GM08714 (cell line): Measurements from ENCODE around the gene KYAT1.

Source experiments
- H3K4me3 ChIP-seq: fragments of 200-500 bp; sonication (Bioruptor generic); 2 replicates; pipeline ENCODE4 v1.5.1; 2014; ENCODE audit warnings: mild to moderate bottlenecking, low read length, inconsistent platforms
- ZNF274 ChIP-seq: IDR thresholded peaks from 2 replicates; pipeline ENCODE4 v1.6.1; 2012; ENCODE audit warnings: mild to moderate bottlenecking, low read depth, low read length

KYAT1 gene

GRCh38 chr9:128913995-128914772 is 32.4 kb upstream of the KYAT1 start:
- TF ChIP-seq ZNF274 = no peak
- H3K4me3 ChIP-seq = no peak overlapping the region

DNA sequence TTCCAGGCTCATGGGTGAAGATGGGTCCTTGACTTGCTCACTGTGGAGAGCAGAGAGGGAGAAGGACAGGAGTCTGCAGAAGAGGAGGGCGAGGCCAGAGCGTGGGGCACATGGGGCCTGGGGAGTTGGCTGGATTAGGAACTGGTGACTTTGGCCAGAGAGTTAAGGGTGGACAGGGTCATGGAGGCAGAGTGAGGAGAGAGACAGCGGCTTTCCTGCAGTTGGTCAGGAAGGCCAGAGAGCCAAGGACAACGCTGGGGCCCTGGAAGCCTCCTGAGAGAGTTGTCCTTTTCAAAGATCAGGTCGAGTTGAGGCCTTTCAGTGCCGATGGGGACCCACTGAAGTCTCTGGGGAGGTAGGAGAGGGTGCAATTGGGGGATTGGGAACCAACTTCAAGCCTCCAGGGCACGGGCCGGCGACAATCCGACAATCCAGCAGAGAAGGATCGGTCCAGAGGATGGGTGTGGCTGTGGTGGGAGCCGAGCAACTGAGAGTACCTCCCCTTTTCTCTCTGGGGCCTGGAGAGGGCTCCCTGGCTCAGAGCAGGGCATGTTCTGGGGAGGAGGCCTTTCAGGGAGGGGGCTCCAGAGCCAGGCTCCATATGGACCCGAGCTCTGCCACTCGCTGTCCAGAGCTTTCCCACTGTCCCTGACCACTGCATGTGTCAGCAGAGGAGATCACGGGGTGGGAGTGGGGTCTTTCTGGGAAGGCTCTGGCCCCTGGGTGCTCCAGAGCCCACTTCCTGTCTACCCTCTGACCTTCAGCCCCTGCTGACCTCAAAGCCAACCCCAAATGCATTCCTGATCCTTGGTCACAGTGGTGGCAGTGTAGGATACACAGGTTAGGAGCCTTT is 31.5 kb upstream of the KYAT1 start:
- no peak for TF ChIP-seq ZNF274
- no peak overlapping the region for H3K4me3 ChIP-seq

- TF ChIP-seq ZNF274 = no peak
- H3K4me3 ChIP-seq = no peak overlapping the region
Observed at GRCh38 chr9:128912270-128912853, 30.6 kb upstream of the KYAT1 start.

DNA sequence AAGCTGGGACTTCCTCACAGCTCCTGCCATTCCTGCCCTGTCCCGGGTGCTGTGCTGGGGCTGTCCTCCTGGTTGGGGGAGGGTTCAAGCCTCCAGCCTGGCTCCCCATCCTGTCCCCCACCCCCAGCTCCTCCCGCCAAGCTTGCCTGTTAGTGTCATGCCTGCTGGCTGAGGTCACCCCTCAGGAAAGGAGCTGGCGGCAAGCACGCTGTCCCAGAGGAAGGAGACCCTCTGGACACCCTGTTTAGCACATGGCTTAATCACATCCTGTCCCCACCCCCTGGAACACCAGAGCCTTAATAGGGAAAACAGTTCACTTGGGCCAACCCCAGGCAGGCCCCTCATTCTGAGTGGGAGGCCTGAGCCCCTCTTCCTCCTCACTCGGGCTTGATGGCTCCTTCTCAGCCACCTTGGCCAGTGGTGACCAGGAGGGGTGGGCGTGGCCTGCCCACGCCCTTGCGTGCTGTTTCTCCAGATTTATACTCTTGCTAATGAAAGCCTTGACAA is 29.8 kb upstream of the KYAT1 start:
- TF ChIP-seq ZNF274 = no peak
- no peak overlapping the region for H3K4me3 ChIP-seq

DNA sequence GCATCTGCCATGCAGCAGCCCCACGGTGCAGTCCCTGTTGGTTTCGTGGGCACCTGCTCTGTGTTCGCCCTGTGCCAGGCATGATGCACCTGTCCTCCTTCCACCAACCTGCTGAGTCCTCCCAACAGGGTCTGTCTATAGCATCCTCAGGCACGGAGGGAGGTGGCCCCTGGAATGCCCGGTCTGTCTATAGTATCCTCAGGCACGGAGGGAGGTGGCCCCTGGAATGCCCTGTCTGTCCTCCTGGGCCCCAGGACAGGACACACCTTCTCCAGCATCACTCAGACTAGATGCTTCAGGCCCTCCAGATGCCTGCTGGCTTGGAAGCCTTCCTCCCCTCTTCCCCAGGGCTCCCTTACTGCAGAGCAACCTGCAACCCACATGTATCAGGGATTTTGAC is 29.2 kb upstream of the KYAT1 start:
- no peak overlapping the region for H3K4me3 ChIP-seq
- no peak for TF ChIP-seq ZNF274

GRCh38 chr9:128909859-128910258 is 28.1 kb upstream of the KYAT1 start:
- H3K4me3 ChIP-seq = no peak overlapping the region

DNA sequence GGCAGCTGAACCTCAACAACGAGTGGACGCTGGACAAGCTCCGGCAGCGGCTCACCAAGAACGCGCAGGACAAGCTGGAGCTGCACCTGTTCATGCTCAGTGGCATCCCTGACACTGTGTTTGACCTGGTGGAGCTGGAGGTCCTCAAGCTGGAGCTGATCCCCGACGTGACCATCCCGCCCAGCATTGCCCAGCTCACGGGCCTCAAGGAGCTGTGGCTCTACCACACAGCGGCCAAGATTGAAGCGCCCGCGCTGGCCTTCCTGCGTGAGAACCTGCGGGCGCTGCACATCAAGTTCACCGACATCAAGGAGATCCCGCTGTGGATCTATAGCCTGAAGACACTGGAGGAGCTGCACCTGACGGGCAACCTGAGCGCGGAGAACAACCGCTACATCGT is 26.6 kb upstream of the KYAT1 start:
- H3K4me3 ChIP-seq = no peak overlapping the region
- TF ChIP-seq ZNF274 = no peak

More at GRCh38 chr9:128909859-128910258, 28.1 kb upstream of the KYAT1 start:
- no peak for TF ChIP-seq ZNF274

DNA sequence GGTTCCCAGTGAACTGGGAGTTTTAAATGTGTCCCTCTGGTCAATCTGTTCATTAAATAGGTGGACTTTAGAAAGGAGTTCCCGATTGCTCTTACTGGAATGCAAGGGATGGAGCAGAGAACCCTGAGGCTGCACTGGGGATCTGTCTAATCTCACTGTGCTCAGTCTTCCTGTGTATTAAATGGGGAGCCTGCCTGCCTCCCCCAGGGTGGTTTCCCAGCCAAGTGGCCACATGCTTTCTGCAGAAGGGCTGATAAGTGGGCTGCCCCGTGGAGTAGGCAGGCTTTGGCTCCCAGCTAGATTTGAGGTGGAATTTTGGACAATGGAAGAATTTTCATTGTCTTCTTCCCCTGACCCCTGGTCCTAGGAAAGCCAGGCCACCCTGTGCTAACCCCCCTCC is 25.0 kb upstream of the KYAT1 start:
- no peak overlapping the region for H3K4me3 ChIP-seq
- no peak for TF ChIP-seq ZNF274

DNA sequence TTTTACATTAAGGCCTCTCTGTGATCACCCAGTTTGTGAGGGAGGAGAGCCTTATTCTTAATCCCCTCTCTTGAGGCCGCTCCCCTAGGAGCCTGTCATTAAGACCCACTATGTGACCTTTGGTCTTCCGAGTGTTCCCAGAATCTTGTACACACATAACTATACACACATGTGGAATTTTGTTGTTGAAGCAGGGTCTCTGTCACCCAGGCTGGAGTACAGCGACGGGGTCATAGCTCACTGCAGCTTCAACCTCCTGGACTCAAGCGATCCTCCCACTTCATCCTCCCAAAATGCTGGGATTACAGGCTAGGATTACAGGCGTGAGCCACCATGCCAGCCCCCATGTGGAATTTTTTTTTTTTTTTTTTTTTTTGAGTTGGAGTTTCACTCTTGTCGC is 24.2 kb upstream of the KYAT1 start:
- no peak overlapping the region for H3K4me3 ChIP-seq
- no peak for TF ChIP-seq ZNF274

DNA sequence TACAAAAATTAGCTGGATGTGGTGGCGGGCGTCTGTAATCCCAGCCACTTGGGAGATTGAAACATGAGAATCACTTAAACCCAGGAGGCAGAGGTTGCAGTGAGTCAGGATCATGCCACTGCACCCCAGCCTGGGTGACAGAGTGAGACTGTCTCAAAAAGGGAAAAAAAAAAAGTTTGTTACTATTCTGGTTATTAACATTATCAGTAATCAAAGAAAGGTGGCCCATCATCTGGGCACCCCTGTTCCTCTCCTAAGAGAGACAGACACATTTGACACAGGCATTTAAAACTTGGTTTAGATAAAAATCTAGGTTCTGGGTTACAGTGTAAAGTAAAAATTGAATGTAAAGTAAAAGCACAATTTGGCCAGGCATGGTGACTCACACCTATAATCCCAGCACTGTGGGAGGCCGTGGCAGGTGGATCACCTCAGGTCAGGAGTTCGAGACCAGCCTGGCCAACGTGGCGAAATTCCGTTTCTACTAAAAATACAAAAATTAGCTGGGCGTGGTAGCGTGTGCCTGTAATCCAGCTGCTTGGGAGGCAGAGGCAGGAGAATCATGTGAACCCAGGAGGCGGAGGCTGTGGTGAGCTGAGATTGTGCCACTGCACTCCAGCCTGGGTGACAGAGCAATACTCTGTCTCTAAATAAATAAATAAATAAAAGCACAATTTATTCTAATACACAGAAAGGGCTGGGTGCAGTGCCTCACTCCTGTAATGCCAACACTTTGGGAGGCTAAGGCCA is 22.3 kb upstream of the KYAT1 start:
- TF ChIP-seq ZNF274 = no peak
- H3K4me3 ChIP-seq = no peak overlapping the region

- no peak for TF ChIP-seq ZNF274
- H3K4me3 ChIP-seq = no peak overlapping the region
Observed at GRCh38 chr9:128903079-128903461, 21.3 kb upstream of the KYAT1 start.

- no peak for TF ChIP-seq ZNF274
Observed at GRCh38 chr9:128902351-128903078, 20.8 kb upstream of the KYAT1 start.

GRCh38 chr9:128901822-128902221 is 20.1 kb upstream of the KYAT1 start:
- no peak for TF ChIP-seq ZNF274
- H3K4me3 ChIP-seq = no peak overlapping the region

More at GRCh38 chr9:128902351-128903078, 20.8 kb upstream of the KYAT1 start:
- H3K4me3 ChIP-seq = no peak overlapping the region
